ENCODE measurements around the gene C6. TPM values are rescaled to one million over a fixed set of nuclear protein-coding genes. Genes with fewer than 3 reads are reported as not detected.

The C6 gene
- total RNA-seq, 1 experiment from 2014 or later = 0.37 TPM

DNA sequence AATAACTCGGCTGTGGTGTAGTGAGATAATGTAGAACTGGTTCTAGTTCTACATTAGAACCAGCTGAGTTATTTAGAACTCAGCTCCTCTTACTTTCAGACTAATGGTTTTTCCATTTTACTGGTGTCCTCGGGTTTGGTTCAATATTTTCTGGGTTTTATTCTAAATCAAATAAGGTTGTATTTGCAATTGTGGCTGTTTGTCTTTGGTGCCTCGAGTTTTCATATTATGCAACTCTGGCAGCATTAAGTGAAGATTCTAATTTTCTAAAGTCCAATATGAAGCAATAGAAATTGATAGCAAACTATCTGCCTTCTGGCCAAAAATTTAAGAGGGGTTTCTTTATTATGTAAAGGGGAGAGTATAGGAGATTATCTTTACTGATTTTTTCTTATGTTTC is 19.0 kb downstream of the C6 start:
- ChIA-PET RAD21 (ENCODE audit: low non-redundant PET in 1 of 2, low total read pairs in 2 of 2, uncharacterized antibody in 2 of 2, unreplicated experiment in 2 of 2) (no interaction called here), POLR2A (no interaction called here)
- ATAC-seq = no peak

GRCh38 chr5:41193456-41194205 is 19.7 kb downstream of the C6 start:
- DNase-seq (ENCODE audit: low read depth, low spot score) = no peak
- Histone ChIP-seq H3K36me3 (ENCODE audit: control insufficient read depth in 1 of 2, insufficient read depth in 2 of 2, low read length in 2 of 2) (no peaks in the 10 kb centered on the region), H2AFZ (ENCODE audit: low read depth, low read length, poor library complexity, severe bottlenecking) (no peak overlapping the region), H3K9me2 (ENCODE audit: insufficient read depth) (no peaks in the 10 kb centered on the region), H3K4me1 (ENCODE audit: control insufficient read depth in 1 of 2, insufficient read depth in 2 of 2, low read length in 2 of 2) (no peaks in the 10 kb centered on the region), H3K9ac (ENCODE audit: low read length) (no peak overlapping the region), H3K27ac (ENCODE audit: low read depth, low read length) (no peak overlapping the region), H3K79me2 (ENCODE audit: insufficient read depth, low read length) (no peaks in the 10 kb centered on the region), H3K9me3 (ENCODE audit: control insufficient read depth in 1 of 2, insufficient read depth in 1 of 2, low read depth in 1 of 2, low read length in 2 of 2) (no peaks in the 10 kb centered on the region), H3K4me3 (replicated peaks in 1 of 2; ENCODE audit: low read depth in 1 of 2, low read length in 2 of 2) (no peak overlapping the region), H3K4me2 (ENCODE audit: low read length) (no peak overlapping the region), H4K20me1 (ENCODE audit: insufficient read depth) (no peaks in the 10 kb centered on the region), H3K27me3 (ENCODE audit: insufficient read depth, low read length) (no peaks in the 10 kb centered on the region)
- RAD21 ChIA-PET (ENCODE audit: low non-redundant PET in 1 of 2, low total read pairs in 2 of 2, uncharacterized antibody in 2 of 2, unreplicated experiment in 2 of 2) = no interaction called here
- intact Hi-C loops (cut with micrococcal nuclease) = no loop called here
- CTCF ChIA-PET = no interaction called here
- no peak for ATAC-seq
- POLR2A ChIA-PET = no interaction called here
- BruUV-seq (replicated peaks) = no TSS peak
- TF ChIP-seq POLR2A (IDR thresholded peaks at IDR 0.05; ENCODE audit: borderline replicate concordance, extremely low read depth, insufficient read depth, insufficient read length) = no peak
- TF ChIP-seq, protein P1, sequence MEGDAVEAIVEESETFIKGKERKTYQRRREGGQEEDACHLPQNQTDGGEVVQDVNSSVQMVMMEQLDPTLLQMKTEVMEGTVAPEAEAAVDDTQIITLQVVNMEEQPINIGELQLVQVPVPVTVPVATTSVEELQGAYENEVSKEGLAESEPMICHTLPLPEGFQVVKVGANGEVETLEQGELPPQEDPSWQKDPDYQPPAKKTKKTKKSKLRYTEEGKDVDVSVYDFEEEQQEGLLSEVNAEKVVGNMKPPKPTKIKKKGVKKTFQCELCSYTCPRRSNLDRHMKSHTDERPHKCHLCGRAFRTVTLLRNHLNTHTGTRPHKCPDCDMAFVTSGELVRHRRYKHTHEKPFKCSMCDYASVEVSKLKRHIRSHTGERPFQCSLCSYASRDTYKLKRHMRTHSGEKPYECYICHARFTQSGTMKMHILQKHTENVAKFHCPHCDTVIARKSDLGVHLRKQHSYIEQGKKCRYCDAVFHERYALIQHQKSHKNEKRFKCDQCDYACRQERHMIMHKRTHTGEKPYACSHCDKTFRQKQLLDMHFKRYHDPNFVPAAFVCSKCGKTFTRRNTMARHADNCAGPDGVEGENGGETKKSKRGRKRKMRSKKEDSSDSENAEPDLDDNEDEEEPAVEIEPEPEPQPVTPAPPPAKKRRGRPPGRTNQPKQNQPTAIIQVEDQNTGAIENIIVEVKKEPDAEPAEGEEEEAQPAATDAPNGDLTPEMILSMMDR (IDR thresholded peaks at IDR 0.05 in 2 of 3, conservative IDR thresholded peaks at IDR 0.05 in 1 of 3; ENCODE audit: borderline replicate concordance in 1 of 3, insufficient read depth in 1 of 3, low read depth in 2 of 3, low read length in 2 of 3) = no peak
- no peak for TF ChIP-seq EGR1 (IDR thresholded peaks at IDR 0.05; ENCODE audit: low read depth)
- TF ChIP-seq ZFX (IDR thresholded peaks at IDR 0.05) = no peak
- no peak for TF ChIP-seq MAX (IDR thresholded peaks at IDR 0.05)
- no peak for TF ChIP-seq ATF3 (IDR thresholded peaks at IDR 0.05)
- no peak for TF ChIP-seq ELF1 (IDR thresholded peaks at IDR 0.05; ENCODE audit: borderline replicate concordance, low read depth)
- TF ChIP-seq CBX3 (IDR thresholded peaks at IDR 0.05; ENCODE audit: low read depth) = no peak
- no peak for TF ChIP-seq ZNF274 (IDR thresholded peaks at IDR 0.05; ENCODE audit: low read depth, low read length)

More for the DNA sequence above, 19.0 kb downstream of the C6 start:
- DNase-seq (ENCODE audit: low read depth, low spot score) = no peak
- Histone ChIP-seq H3K79me2 (ENCODE audit: insufficient read depth, low read length) (no peaks in the 10 kb centered on the region), H3K9ac (ENCODE audit: low read length) (no peak overlapping the region), H4K20me1 (ENCODE audit: insufficient read depth) (no peaks in the 10 kb centered on the region), H3K9me2 (ENCODE audit: insufficient read depth) (no peaks in the 10 kb centered on the region), H2AFZ (ENCODE audit: low read depth, low read length, poor library complexity, severe bottlenecking) (no peak overlapping the region), H3K27me3 (ENCODE audit: insufficient read depth, low read length) (no peaks in the 10 kb centered on the region), H3K36me3 (ENCODE audit: control insufficient read depth in 1 of 2, insufficient read depth in 2 of 2, low read length in 2 of 2) (no peaks in the 10 kb centered on the region), H3K9me3 (ENCODE audit: control insufficient read depth in 1 of 2, insufficient read depth in 1 of 2, low read depth in 1 of 2, low read length in 2 of 2) (no peaks in the 10 kb centered on the region), H3K4me3 (replicated peaks in 1 of 2; ENCODE audit: low read depth in 1 of 2, low read length in 2 of 2) (no peak overlapping the region), H3K4me2 (ENCODE audit: low read length) (no peak overlapping the region), H3K4me1 (ENCODE audit: control insufficient read depth in 1 of 2, insufficient read depth in 2 of 2, low read length in 2 of 2) (no peaks in the 10 kb centered on the region), H3K27ac (ENCODE audit: low read depth, low read length) (no peak overlapping the region)
- no peak for TF ChIP-seq ZBTB33 (IDR thresholded peaks at IDR 0.05; ENCODE audit: extremely low read depth, insufficient replicate concordance, low read length)
- intact Hi-C loops (cut with micrococcal nuclease) = no loop called here
- CTCF ChIA-PET = no interaction called here
- BruUV-seq (replicated peaks) = no TSS peak

All from HCT116 (cell line).